H1 (cell line): ENCODE results near the gene RNF157. TPM values are rescaled to one million over a fixed set of nuclear protein-coding genes. Genes with fewer than 3 reads are reported as not detected.

Source experiments
- CTCF ChIA-PET: fragments of 300-600 bp; sonication (Branson Sonifier 250); formaldehyde crosslinking; loops from one replicate; lab custom pipeline; 2021; ENCODE audit not compliant: partially characterized antibody; lab: Charles Lee
- POLR2A ChIA-PET: fragments of 300-600 bp; sonication (Branson Sonifier 250); formaldehyde crosslinking; loops from one replicate; lab custom pipeline; 2021; ENCODE audit warnings: inconsistent platforms; ENCODE audit not compliant: partially characterized antibody; lab: Charles Lee
- DNase-seq, 2 experiments: peaks; one replicate each; pipeline versions ENCODE4 v3.0.0 to v3.0.0-alpha.2; 2010 to 2022; ENCODE audit warnings: low spot score in 2 of 2, low read depth in 1 of 2, mixed read lengths in 1 of 2
- FAIRE-seq: peaks from 2 replicates; lab custom pipeline; 2011; peaks lifted over from hg19 to GRCh38; lab: Jason Lieb, UNC
- H2AFZ ChIP-seq: 2 replicates; pipeline ENCODE4 v1.8.1; 2012; ENCODE audit warnings: low read length, inconsistent platforms
- H2AK5ac ChIP-seq: 2 replicates; pipeline ENCODE4 v1.6.1; 2013; ENCODE audit warnings: low read depth, low read length
- H2BK120ac ChIP-seq: replicated peaks from 2 replicates; pipeline ENCODE3; 2013; ENCODE audit warnings: low read depth, low read length, inconsistent platforms
- H2BK12ac ChIP-seq: 2 replicates; pipeline ENCODE4 v1.6.1; 2013; ENCODE audit warnings: low read depth, low read length
- H2BK15ac ChIP-seq: 2 replicates; pipeline ENCODE4 v1.6.1; 2013; ENCODE audit warnings: low read length
- H2BK20ac ChIP-seq: 2 replicates; pipeline ENCODE4 v1.6.1; 2013; ENCODE audit warnings: low read length
- H2BK5ac ChIP-seq: 2 replicates; pipeline ENCODE4 v1.6.1; 2013; ENCODE audit warnings: low read depth, low read length
- H3K14ac ChIP-seq: 2 replicates; pipeline ENCODE4 v1.6.1; 2013; ENCODE audit warnings: inconsistent platforms; ENCODE audit not compliant: insufficient read length
- H3K18ac ChIP-seq: 2 replicates; pipeline ENCODE4 v1.6.1; 2013; ENCODE audit warnings: low read length; ENCODE audit errors: extremely low read depth
- H3K23ac ChIP-seq: 2 replicates; pipeline ENCODE4 v1.6.1; 2013; ENCODE audit warnings: inconsistent platforms; ENCODE audit not compliant: insufficient read length
- H3K23me2 ChIP-seq: 2 replicates; pipeline ENCODE4 v1.6.1; 2013; ENCODE audit warnings: low read depth, low read length
- H3K27ac ChIP-seq: 2 replicates; pipeline ENCODE4 v1.6.1; 2011; ENCODE audit warnings: low read depth, low read length, inconsistent platforms
- H3K27me3 ChIP-seq, 4 experiments: replicated peaks in 1 of 4; 1 replicate in 1 of 4; 2 replicates in 3 of 4; pipeline versions ENCODE4 v1.6.1 to v1.8.1; 2011 to 2013; ENCODE audit warnings: low read length in 3 of 4, mild to moderate bottlenecking in 3 of 4, inconsistent platforms in 2 of 4, mixed read lengths in 2 of 4, moderate library complexity in 1 of 4; ENCODE audit not compliant: control insufficient read depth in 3 of 4, insufficient read depth in 3 of 4; ENCODE audit errors: extremely low read depth in 1 of 4
- H3K36me3 ChIP-seq, 4 experiments: 2 replicates each; pipeline versions ENCODE4 v1.6.1 to v1.8.1; 2011 to 2013; ENCODE audit warnings: mild to moderate bottlenecking in 4 of 4, low read length in 3 of 4, moderate library complexity in 2 of 4, control low read depth in 1 of 4, inconsistent platforms in 1 of 4; ENCODE audit not compliant: insufficient read depth in 4 of 4, control insufficient read depth in 2 of 4
- H3K4ac ChIP-seq: replicated peaks from 2 replicates; pipeline ENCODE3; 2013; ENCODE audit warnings: low read length, low read depth, mixed read lengths, inconsistent platforms; ENCODE audit not compliant: insufficient read length
- H3K4me1 ChIP-seq, 4 experiments: replicated peaks in 1 of 4; 1 replicate in 1 of 4; 2 replicates in 3 of 4; pipeline versions ENCODE4 v1.6.1 to v1.8.1; 2011 to 2013; ENCODE audit warnings: low read length in 3 of 4, inconsistent platforms in 2 of 4, mixed read lengths in 1 of 4; ENCODE audit not compliant: insufficient read depth in 4 of 4, control insufficient read depth in 3 of 4
- H3K4me2 ChIP-seq, 2 experiments: 2 replicates each; pipeline versions ENCODE4 v1.6.1 to v1.8.1; 2011 to 2013; ENCODE audit warnings: low read depth in 2 of 2, low read length in 2 of 2, control low read depth in 1 of 2, inconsistent platforms in 1 of 2, mild to moderate bottlenecking in 1 of 2; ENCODE audit not compliant: insufficient read depth in 1 of 2
- H3K4me3 ChIP-seq, 4 experiments: fragments of 200-600, 300-600 bp in 1 of 4; sonication (generic), shearing (Covaris generic), sonication (Bioruptor Twin) in 1 of 4; 2 replicates each; pipeline versions ENCODE4 v1.5.1 to v1.8.1; 2011 to 2016; ENCODE audit warnings: low read length in 4 of 4, low read depth in 3 of 4, control low read depth in 2 of 4, inconsistent platforms in 2 of 4, mild to moderate bottlenecking in 2 of 4, mixed read lengths in 1 of 4, moderate library complexity in 1 of 4; ENCODE audit not compliant: insufficient read depth in 2 of 4; ENCODE audit errors: extremely low read depth in 1 of 4
- H3K56ac ChIP-seq: replicated peaks from 2 replicates; pipeline ENCODE3; 2013; ENCODE audit warnings: low read depth, mild to moderate bottlenecking, mixed read lengths, low read length, inconsistent platforms; ENCODE audit not compliant: insufficient read length
- H3K79me1 ChIP-seq: 2 replicates; pipeline ENCODE4 v1.6.1; 2013; ENCODE audit warnings: low read depth, low read length, control low read depth
- H3K79me2 ChIP-seq, 2 experiments: 2 replicates each; pipeline versions ENCODE4 v1.6.1 to v1.8.1; 2012 to 2013; ENCODE audit warnings: low read length in 2 of 2, mild to moderate bottlenecking in 2 of 2, inconsistent platforms in 1 of 2; ENCODE audit not compliant: insufficient read depth in 2 of 2, control insufficient read depth in 1 of 2
- H3K9ac ChIP-seq, 4 experiments: replicated peaks in 1 of 4; 1 replicate in 1 of 4; 2 replicates in 3 of 4; pipeline versions ENCODE4 v1.6.1 to v1.8.1; 2011 to 2013; ENCODE audit warnings: low read depth in 3 of 4, low read length in 3 of 4, control low read depth in 2 of 4, mild to moderate bottlenecking in 2 of 4, moderate library complexity in 2 of 4, inconsistent platforms in 1 of 4; ENCODE audit errors: extremely low read depth in 1 of 4
- H3K9me3 ChIP-seq, 2 experiments: 2 replicates each; pipeline versions ENCODE4 v1.6.1 to v1.8.1; 2012 to 2013; ENCODE audit warnings: mild to moderate bottlenecking in 2 of 2, moderate library complexity in 2 of 2, control low read depth in 1 of 2, inconsistent platforms in 1 of 2, low read depth in 1 of 2, low read length in 1 of 2, mixed read lengths in 1 of 2; ENCODE audit not compliant: insufficient read depth in 2 of 2
- H4K20me1 ChIP-seq, 2 experiments: replicated peaks in 1 of 2; 2 replicates each; pipeline versions ENCODE3 to v1.8.1; 2011 to 2013; ENCODE audit warnings: inconsistent platforms in 2 of 2, low read length in 2 of 2, mild to moderate bottlenecking in 1 of 2; ENCODE audit not compliant: insufficient read depth in 2 of 2, control insufficient read depth in 1 of 2
- H4K5ac ChIP-seq: 2 replicates; pipeline ENCODE4 v1.6.1; 2013; ENCODE audit warnings: low read length, low read depth, mixed read lengths, inconsistent platforms; ENCODE audit not compliant: insufficient read length
- H4K8ac ChIP-seq: 2 replicates; pipeline ENCODE4 v1.8.0; 2013; ENCODE audit warnings: mild to moderate bottlenecking, moderate library complexity, low read length, inconsistent platforms; ENCODE audit not compliant: insufficient read depth; ENCODE audit errors: extremely low read depth
- H4K91ac ChIP-seq: replicated peaks from 2 replicates; pipeline ENCODE3; 2013; ENCODE audit warnings: low read length, mixed read lengths, inconsistent platforms; ENCODE audit not compliant: insufficient read length
- ASH2L ChIP-seq: fragments of 200-600, 300-600 bp; sonication (generic); IDR thresholded peaks from one replicate; pipeline ENCODE4 v1.7.1; 2017; ENCODE audit warnings: low read length
- CBX5 ChIP-seq: fragments of 300-800, 300-1000 bp; sonication (generic); IDR thresholded peaks from 2 replicates; pipeline ENCODE4 v1.7.1; 2016; ENCODE audit warnings: antibody characterized with exemption, low read length, low read depth
- CHD1 ChIP-seq: IDR thresholded peaks from 2 replicates; pipeline ENCODE4 v1.6.1; 2012; ENCODE audit warnings: low read depth, low read length, improper control_type of control experiment
- E2F6 ChIP-seq: IDR thresholded peaks from 2 replicates; pipeline ENCODE4 v1.6.1; 2012; ENCODE audit warnings: inconsistent platforms
- FOSL1 ChIP-seq: IDR thresholded peaks from 2 replicates; pipeline ENCODE4 v1.6.1; 2011; ENCODE audit warnings: mild to moderate bottlenecking, low read depth, low read length, moderate library complexity; ENCODE audit not compliant: insufficient read depth
- HDAC6 ChIP-seq: IDR thresholded peaks from one replicate; pipeline ENCODE4 v1.7.1; 2012; ENCODE audit warnings: low read depth, mild to moderate bottlenecking, inconsistent platforms, low read length, moderate library complexity
- MAFK ChIP-seq: IDR thresholded peaks from 2 replicates; pipeline ENCODE4 v1.6.1; 2012; ENCODE audit warnings: low read depth, mild to moderate bottlenecking, improper control_type of control experiment, low read length
- NRF1 ChIP-seq: IDR thresholded peaks from 2 replicates; pipeline ENCODE4 v1.6.1; 2011; ENCODE audit warnings: mild to moderate bottlenecking, low read depth, low read length, improper control_type of control experiment
- POU5F1 ChIP-seq: IDR thresholded peaks from 2 replicates; pipeline ENCODE4 v1.6.1; 2011; ENCODE audit warnings: low read depth, mild to moderate bottlenecking, low read length, moderate library complexity
- SIX5 ChIP-seq: IDR thresholded peaks from 2 replicates; pipeline ENCODE4 v1.6.1; 2011; ENCODE audit warnings: mild to moderate bottlenecking, low read depth, low read length
- YY1 ChIP-seq: IDR thresholded peaks from 2 replicates; pipeline ENCODE4 v1.6.1; 2011; ENCODE audit warnings: low read depth, mild to moderate bottlenecking, low read length
- ZNF274 ChIP-seq: IDR thresholded peaks from 2 replicates; pipeline ENCODE4 v1.7.0; 2012; ENCODE audit warnings: low read length, borderline replicate concordance; ENCODE audit errors: extremely low read depth
- WGBS, 2 experiments: shearing (Covaris generic) in 1 of 2; methylation state at CpG; one replicate each; pipeline versions ENCODE4 v1.1.6 to v1.1.7; 2013 to 2015; ENCODE audit warnings: low lambda C conversion rate in 2 of 2, mixed read lengths in 2 of 2, inconsistent platforms in 1 of 2, low coverage in 1 of 2, missing lambda C conversion rate in 1 of 2; ENCODE audit not compliant: insufficient replicate concordance in 2 of 2, insufficient coverage in 1 of 2, insufficient read length in 1 of 2; ENCODE audit errors: extremely low coverage in 1 of 2, missing lambda C conversion rate in 1 of 2; 5-methylcytosine and 5-hydroxymethylcytosine counted together
- polyA plus RNA-seq, 7 experiments: library from polyadenylated mRNA; depleted of rRNA in 3 of 7; stranded (reverse) in 5 of 7; unstranded in 2 of 7; fragments of >200 nt in 5 of 7; fragments of 200-250 nt in 2 of 7; gene quantifications; 1 replicate in 5 of 7; 2 replicates in 1 of 7; 4 replicates in 1 of 7; pipeline versions ENCODE4 v1.2.1 to v1.2.3, GENCODE V29; 2011 to 2013; ENCODE audit warnings: missing spikeins in 2 of 7, mixed read lengths in 2 of 7
- total RNA-seq: library from RNA; stranded (reverse); fragmentation: NEBNext Ultra II Directional; extraction: Animal tissue kit (Norgen Biotek cat#: 25700); gene quantifications from 2 replicates; pipeline ENCODE4 v1.2.1, GENCODE V29; 2021

Gene RNF157
- total and polyA plus RNA-seq, 2 of the 8 experiments (the other 6 are each of a cell fraction or from before 2014, with no cell fraction given) = 13.4 to 16.7 TPM

GRCh38 chr17:76154936-76155845, 85.1 kb downstream of the RNF157 start:
- Histone ChIP-seq H3K4me2 (no peak overlapping the region), H3K56ac (no peak overlapping the region), H3K9me3 (no peaks in the 10 kb centered on the region), H3K27ac (no peak overlapping the region), H2BK120ac (no peak overlapping the region), H3K14ac (no peak overlapping the region), H2BK15ac (no peak overlapping the region), H3K23ac (no peak overlapping the region), H3K4ac (no peak overlapping the region), H3K18ac (no peak overlapping the region), H3K79me1 (no peaks in the 10 kb centered on the region), H2AFZ (no peak overlapping the region), H3K36me3 (no peaks in the 10 kb centered on the region), H4K91ac (no peak overlapping the region), H3K9ac (no peak overlapping the region), H2AK5ac (no peak overlapping the region), H3K23me2 (no peaks in the 10 kb centered on the region), H4K8ac (no peak overlapping the region), H3K27me3 (no peaks in the 10 kb centered on the region), H3K79me2 (no peaks in the 10 kb centered on the region), H4K20me1 (no peaks in the 10 kb centered on the region), H3K4me1 (peaks cover 0 to 13% (median 10%) of the 10 kb centered on the region in 4 experiments; a peak in 5 of 7 replicates), H3K4me3 (no peak overlapping the region), H2BK20ac (no peak overlapping the region), H4K5ac (no peak overlapping the region), H2BK5ac (no peak overlapping the region), H2BK12ac (no peak overlapping the region)
- CTCF ChIA-PET = interaction anchor here (0.6 to 24.4 kb wide), 8 partner anchors 11 to 280 kb away, joined by 3 to 778 read pairs (median 6); partner anchors contain the start of genes EXOC7 and FOXJ1
- POLR2A ChIA-PET = interaction anchor here (0.6 to 1.2 kb wide), 5 partner anchors 9 to 171 kb away, joined by 3 to 4 read pairs (median 3); no protein-coding TSS in a partner anchor
- DNase-seq (no peak), FAIRE-seq (no peak)
- 91% methylated on average over 10 of the region's 10 CpGs; no CpG with 5 or more reads in 1 of the 2 experiments for WGBS, 2 experiments
- TF ChIP-seq ASH2L = no peak
- TF ChIP-seq NRF1 = no peak
- TF ChIP-seq CBX5 = no peak
- TF ChIP-seq SIX5 = no peak
- TF ChIP-seq HDAC6 = no peak
- no peak for TF ChIP-seq YY1
- TF ChIP-seq POU5F1 = no peak
- TF ChIP-seq CHD1 = no peak
- no peak for TF ChIP-seq MAFK
- no peak for TF ChIP-seq ZNF274
- TF ChIP-seq E2F6 = no peak
- no peak for TF ChIP-seq FOSL1
